ENCODE data around the gene YTHDF1.

The YTHDF1 gene

GRCh38 chr20:63206878-63207277 is 9.1 kb downstream of the YTHDF1 start:
- DNase-seq: no peak

GRCh38 chr20:63205896-63206295 is 10.0 kb downstream of the YTHDF1 start:
- DNase-seq: no peak

GRCh38 chr20:63204362-63204761 is 11.6 kb downstream of the YTHDF1 start:
- DNase-seq: no peak

- DNase-seq: no peak
Measured at GRCh38 chr20:63202811-63203526, 13.0 kb downstream of the YTHDF1 start.

- DNase-seq: no peak
Measured at GRCh38 chr20:63202021-63202420, 13.9 kb downstream of the YTHDF1 start.

GRCh38 chr20:63198606-63199005 is 17.3 kb downstream of the YTHDF1 start:
- DNase-seq: no peak

GRCh38 chr20:63196768-63197470 is 19.0 kb downstream of the YTHDF1 start:
- no peak for DNase-seq

GRCh38 chr20:63194797-63195173 is 21.1 kb downstream of the YTHDF1 start:
- no peak for DNase-seq

GRCh38 chr20:63194007-63194796 is 21.7 kb downstream of the YTHDF1 start:
- DNase-seq: no peak

- no peak for DNase-seq
Measured at GRCh38 chr20:63192721-63193120, 23.2 kb downstream of the YTHDF1 start.

- DNase-seq: no peak
Measured at GRCh38 chr20:63191400-63191799, 24.5 kb downstream of the YTHDF1 start.

- no peak for DNase-seq
Measured at GRCh38 chr20:63190828-63191227, 25.1 kb downstream of the YTHDF1 start.

GRCh38 chr20:63189846-63190559 is 25.9 kb downstream of the YTHDF1 start:
- DNase-seq: no peak

GRCh38 chr20:63189322-63189642 is 26.6 kb downstream of the YTHDF1 start:
- DNase-seq: no peak

GRCh38 chr20:63188641-63189321 is 27.1 kb downstream of the YTHDF1 start:
- no peak for DNase-seq

- no peak for DNase-seq
Measured at GRCh38 chr20:63188159-63188442, 27.8 kb downstream of the YTHDF1 start.

GRCh38 chr20:63187338-63188158 is 28.4 kb downstream of the YTHDF1 start:
- no peak for DNase-seq

- DNase-seq: no peak
Measured at GRCh38 chr20:63186528-63187316, 29.2 kb downstream of the YTHDF1 start.

GRCh38 chr20:63186084-63186483 is 29.8 kb downstream of the YTHDF1 start:
- no peak for DNase-seq

- DNase-seq: no peak
Measured at GRCh38 chr20:63185215-63185796, 30.6 kb downstream of the YTHDF1 start.

Measured in eye (tissue), 1 donor.